GM23338 (cell line): ENCODE data around the gene DCUN1D4. TPM values are rescaled to one million over a fixed set of nuclear protein-coding genes. Genes with fewer than 3 reads are reported as not detected.

ENCODE experiments used
- ATAC-seq: fragments of 200-7000 bp; cut with Tn5 transposase; 3 replicates; pipeline ENCODE4 v1.9.1; 2020
- DNase-seq: peaks from one replicate; pipeline ENCODE4 v3.0.0-alpha.2; 2015; ENCODE audit warnings: low spot score
- H2AFZ ChIP-seq: fragments of 200-600 bp; sonication (generic); 2 replicates; pipeline ENCODE4 v1.8.0; 2016; ENCODE audit warnings: antibody characterized with exemption, mild to moderate bottlenecking, moderate library complexity
- H3F3A ChIP-seq: fragments of 200-600 bp; sonication (generic); replicated peaks from 2 replicates; pipeline ENCODE4 v1.8.0; 2017; ENCODE audit warnings: antibody characterized with exemption, mixed run types, low read depth
- H3K27ac ChIP-seq: fragments of 200-600 bp; sonication (generic); 2 replicates; pipeline ENCODE4 v1.6.1; 2016; ENCODE audit warnings: low read depth
- H3K27me3 ChIP-seq: fragments of 200-600 bp; sonication (generic); 2 replicates; pipeline ENCODE4 v1.8.0; 2016; ENCODE audit warnings: mild to moderate bottlenecking, mixed run types, moderate library complexity; ENCODE audit not compliant: insufficient read depth
- H3K36me3 ChIP-seq: fragments of 200-600 bp; sonication (generic); 2 replicates; pipeline ENCODE4 v1.8.0; 2016; ENCODE audit warnings: mild to moderate bottlenecking; ENCODE audit not compliant: insufficient read depth
- H3K4me1 ChIP-seq: fragments of 200-600 bp; sonication (generic); 2 replicates; pipeline ENCODE4 v1.8.0; 2016; ENCODE audit warnings: mild to moderate bottlenecking, moderate library complexity; ENCODE audit not compliant: insufficient read depth
- H3K4me2 ChIP-seq: fragments of 200-600 bp; sonication (generic); 2 replicates; pipeline ENCODE4 v1.7.1; 2017; ENCODE audit warnings: mixed run types
- H3K4me3 ChIP-seq: fragments of 200-600 bp; sonication (generic); 2 replicates; pipeline ENCODE4 v1.6.1; 2016; ENCODE audit warnings: mixed run types
- H3K79me2 ChIP-seq: fragments of 200-600 bp; sonication (generic); replicated peaks from 2 replicates; pipeline ENCODE4 v1.8.0; 2017; ENCODE audit warnings: mild to moderate bottlenecking; ENCODE audit not compliant: insufficient read depth
- H3K9me2 ChIP-seq: fragments of 200-600 bp; sonication (generic); 2 replicates; pipeline ENCODE4 v1.8.0; 2017; ENCODE audit not compliant: insufficient read depth
- H4K20me1 ChIP-seq: fragments of 200-600 bp; sonication (generic); replicated peaks from 2 replicates; pipeline ENCODE4 v1.8.0; 2017; ENCODE audit warnings: mild to moderate bottlenecking; ENCODE audit not compliant: insufficient read depth
- H3K27ac Mint-ChIP-seq: 2 replicates; pipeline ENCODE4 v1.8.0; 2020; ENCODE audit warnings: inconsistent platforms, mild to moderate bottlenecking, moderate library complexity, mixed read lengths
- H3K27me3 Mint-ChIP-seq: 3 replicates; pipeline ENCODE4 v1.8.0; 2022; ENCODE audit warnings: low read depth, mild to moderate bottlenecking, moderate library complexity, mixed read lengths, inconsistent platforms; ENCODE audit not compliant: insufficient read depth, poor library complexity
- H3K36me3 Mint-ChIP-seq: 3 replicates; pipeline ENCODE4 v1.8.0; 2021; ENCODE audit warnings: low read depth, mild to moderate bottlenecking, inconsistent platforms, moderate library complexity, mixed read lengths
- H3K4me1 Mint-ChIP-seq: 3 replicates; pipeline ENCODE4 v1.8.0; 2020; ENCODE audit warnings: mild to moderate bottlenecking, inconsistent platforms, mixed read lengths
- H3K4me3 Mint-ChIP-seq: 3 replicates; pipeline ENCODE4 v1.8.0; 2021; ENCODE audit warnings: moderate library complexity, mild to moderate bottlenecking, inconsistent platforms, mixed read lengths
- H3K9me3 Mint-ChIP-seq: 3 replicates; pipeline ENCODE4 v1.8.0; 2020; ENCODE audit warnings: moderate library complexity, mild to moderate bottlenecking, inconsistent platforms, mixed read lengths
- CREB1 ChIP-seq: fragments of 250-450 bp; sonication (Bioruptor Pico); IDR thresholded peaks from 2 replicates; pipeline ENCODE4 v1.5.0; 2020; ENCODE audit warnings: low read depth, mild to moderate bottlenecking, moderate library complexity
- CTCF ChIP-seq, 2 experiments: fragments of 200-600 bp in 1 of 2; sonication (generic) in 1 of 2; conservative IDR thresholded peaks; 2 replicates each; pipeline versions ENCODE4 v1.5.1 to v1.6.1; 2016 to 2017; ENCODE audit warnings: antibody characterized with exemption in 2 of 2, low read depth in 2 of 2, mild to moderate bottlenecking in 2 of 2, moderate library complexity in 1 of 2
- NANOG ChIP-seq: IDR thresholded peaks from 2 replicates; pipeline ENCODE4 v1.6.1; 2016; ENCODE audit warnings: antibody characterized with exemption, borderline replicate concordance
- POLR2AphosphoS5 ChIP-seq: IDR thresholded peaks from 2 replicates; pipeline ENCODE4 v1.6.1; 2016; ENCODE audit warnings: antibody characterized with exemption, low read depth
- ZNF331 ChIP-seq: fragments of 250-450 bp; sonication (Bioruptor Pico); IDR thresholded peaks from 2 replicates; pipeline ENCODE4 v1.5.0; 2020; ENCODE audit warnings: low read depth, mild to moderate bottlenecking, moderate library complexity
- ZNF462 ChIP-seq: fragments of 250-450 bp; sonication (Bioruptor Pico); IDR thresholded peaks from 2 replicates; pipeline ENCODE4 v1.5.0; 2020; ENCODE audit warnings: mild to moderate bottlenecking, moderate library complexity
- polyA plus RNA-seq: library from polyadenylated mRNA; unstranded; fragments of >200 nt; fragmentation: Nextera tagmentation; extraction: Ambion mirVana; gene quantifications from 2 replicates; pipeline ENCODE4 v1.2.1, GENCODE V29; 2016
- total RNA-seq: library from RNA; depleted of rRNA; stranded (reverse); fragments of >200 nt; shearing (Covaris generic); gene quantifications from 2 replicates; pipeline ENCODE4 v1.2.3, GENCODE V29; 2014
- TF ChIP-seq, protein P1 (sequence below): IDR thresholded peaks from one replicate; pipeline ENCODE4 v1.6.1; 2018; ENCODE audit warnings: antibody characterized with exemption; ENCODE audit not compliant: unreplicated experiment

The DCUN1D4 gene
- total and polyA plus RNA-seq, 2 experiments from 2014 or later: 26.1 to 54.8 TPM

- Histone ChIP-seq H3F3A (no peaks in the 10 kb centered on the region), H3K27me3 (no peaks in the 10 kb centered on the region), H3K4me2 (no peak overlapping the region), H3K4me1 (no peaks in the 10 kb centered on the region), H3K4me3 (no peak overlapping the region), H2AFZ (no peak overlapping the region), H3K9me2 (no peaks in the 10 kb centered on the region), H3K36me3 (peaks cover 40% of the 10 kb centered on the region), H4K20me1 (peaks cover 14% of the 10 kb centered on the region; the same call in 1 of the 2 replicates), H3K79me2 (peaks cover 5% of the 10 kb centered on the region; the same call in 1 of the 2 replicates), H3K27ac (no peak overlapping the region)
- no peaks in the 10 kb centered on the region for H3K27me3 Mint-ChIP-seq
- TF ChIP-seq, protein P1, sequence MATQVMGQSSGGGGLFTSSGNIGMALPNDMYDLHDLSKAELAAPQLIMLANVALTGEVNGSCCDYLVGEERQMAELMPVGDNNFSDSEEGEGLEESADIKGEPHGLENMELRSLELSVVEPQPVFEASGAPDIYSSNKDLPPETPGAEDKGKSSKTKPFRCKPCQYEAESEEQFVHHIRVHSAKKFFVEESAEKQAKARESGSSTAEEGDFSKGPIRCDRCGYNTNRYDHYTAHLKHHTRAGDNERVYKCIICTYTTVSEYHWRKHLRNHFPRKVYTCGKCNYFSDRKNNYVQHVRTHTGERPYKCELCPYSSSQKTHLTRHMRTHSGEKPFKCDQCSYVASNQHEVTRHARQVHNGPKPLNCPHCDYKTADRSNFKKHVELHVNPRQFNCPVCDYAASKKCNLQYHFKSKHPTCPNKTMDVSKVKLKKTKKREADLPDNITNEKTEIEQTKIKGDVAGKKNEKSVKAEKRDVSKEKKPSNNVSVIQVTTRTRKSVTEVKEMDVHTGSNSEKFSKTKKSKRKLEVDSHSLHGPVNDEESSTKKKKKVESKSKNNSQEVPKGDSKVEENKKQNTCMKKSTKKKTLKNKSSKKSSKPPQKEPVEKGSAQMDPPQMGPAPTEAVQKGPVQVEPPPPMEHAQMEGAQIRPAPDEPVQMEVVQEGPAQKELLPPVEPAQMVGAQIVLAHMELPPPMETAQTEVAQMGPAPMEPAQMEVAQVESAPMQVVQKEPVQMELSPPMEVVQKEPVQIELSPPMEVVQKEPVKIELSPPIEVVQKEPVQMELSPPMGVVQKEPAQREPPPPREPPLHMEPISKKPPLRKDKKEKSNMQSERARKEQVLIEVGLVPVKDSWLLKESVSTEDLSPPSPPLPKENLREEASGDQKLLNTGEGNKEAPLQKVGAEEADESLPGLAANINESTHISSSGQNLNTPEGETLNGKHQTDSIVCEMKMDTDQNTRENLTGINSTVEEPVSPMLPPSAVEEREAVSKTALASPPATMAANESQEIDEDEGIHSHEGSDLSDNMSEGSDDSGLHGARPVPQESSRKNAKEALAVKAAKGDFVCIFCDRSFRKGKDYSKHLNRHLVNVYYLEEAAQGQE: no peak
- TF ChIP-seq NANOG (no peak), ZNF331 (CRISPR knock-in tag) (no peak), POLR2AphosphoS5 (no peak), CTCF (conservative IDR thresholded peaks at IDR 0.05; ENCODE audit: low read depth in 2 of 2) (no peak), ZNF462 (CRISPR knock-in tag) (no peak), CREB1 (no peak)
- DNase-seq (no peak), ATAC-seq (no peak)
- H3K4me1 Mint-ChIP-seq: no peaks in the 10 kb centered on the region
- H3K36me3 Mint-ChIP-seq: peaks cover 82% of the 10 kb centered on the region
- H3K9me3 Mint-ChIP-seq: no peaks in the 10 kb centered on the region
- no peak overlapping the region for H3K4me3 Mint-ChIP-seq
- no peak overlapping the region for H3K27ac Mint-ChIP-seq
Measured at GRCh38 chr4:51874551-51874950, 31.6 kb downstream of the DCUN1D4 start.
